D721Med (cell line): ENCODE measurements around the gene DOCK1.

ENCODE experiments used
- DNase-seq: peaks from one replicate; pipeline ENCODE4 v3.0.0; 2011; ENCODE audit warnings: low spot score; ENCODE audit not compliant: insufficient read length
- FAIRE-seq: peaks from 2 replicates; lab custom pipeline; 2011; peaks lifted over from hg19 to GRCh38; lab: Jason Lieb, UNC
- CTCF ChIP-seq: IDR thresholded peaks from 2 replicates; pipeline ENCODE4 v1.5.1; 2012; ENCODE audit warnings: mild to moderate bottlenecking, control low read depth; ENCODE audit not compliant: insufficient read depth; ENCODE audit errors: missing control alignments

The DOCK1 gene

GRCh38 chr10:127354255-127354654, 449.0 kb downstream of the DOCK1 start:
- FAIRE-seq (no peak), DNase-seq (no peak)
- no peak for TF ChIP-seq CTCF

GRCh38 chr10:127354992-127355391, 449.8 kb downstream of the DOCK1 start:
- TF ChIP-seq CTCF, result peak; percentile 6
- FAIRE-seq (no peak), DNase-seq (no peak)

- no peak for TF ChIP-seq CTCF
- FAIRE-seq, result no peak
- DNase-seq, result no peak
Observed at GRCh38 chr10:127356360-127356759, 451.1 kb downstream of the DOCK1 start.

GRCh38 chr10:127357265-127357664, 452.0 kb downstream of the DOCK1 start:
- FAIRE-seq (no peak), DNase-seq (no peak)
- no peak for TF ChIP-seq CTCF

GRCh38 chr10:127358337-127358736, 453.1 kb downstream of the DOCK1 start:
- DNase-seq (no peak), FAIRE-seq (no peak)
- TF ChIP-seq CTCF, result no peak

- TF ChIP-seq CTCF, result no peak
- no peak for DNase-seq
- FAIRE-seq, result no peak
Observed at GRCh38 chr10:127364034-127364433, 458.8 kb downstream of the DOCK1 start.

- no peak for TF ChIP-seq CTCF
- no peak for FAIRE-seq
- DNase-seq, result no peak
Observed at GRCh38 chr10:127368101-127368500, 462.9 kb downstream of the DOCK1 start.
